ENCODE measurements around the gene MACROD2. TPM values are rescaled to one million over a fixed set of nuclear protein-coding genes. Genes with fewer than 3 reads are reported as not detected.
A peak's percentile ranks its signal among the peaks of the same experiment; 100 is the strongest.

MACROD2 gene
- total RNA-seq, 1 donor from 2014 or later = 0.23 TPM

- H3K4me3 ChIP-seq (ENCODE audit: low read depth, low read length) = no peak overlapping the region
Observed at GRCh38 chr20:14299831-14300230, 304.5 kb downstream of the MACROD2 start.

GRCh38 chr20:14303106-14303505 is 307.8 kb downstream of the MACROD2 start:
- TF ChIP-seq CTCF (conservative IDR thresholded peaks at IDR 0.05; ENCODE audit: low read depth, low read length) = no peak
- H3K4me3 ChIP-seq (ENCODE audit: low read depth, low read length) = no peak overlapping the region
- no peak for DNase-seq (ENCODE audit: low read depth)

More at GRCh38 chr20:14299831-14300230, 304.5 kb downstream of the MACROD2 start:
- TF ChIP-seq CTCF (conservative IDR thresholded peaks at IDR 0.05; ENCODE audit: low read depth, low read length) = no peak
- no peak for DNase-seq (ENCODE audit: low read depth)

GRCh38 chr20:14303651-14304050 is 308.3 kb downstream of the MACROD2 start:
- H3K4me3 ChIP-seq (ENCODE audit: low read depth, low read length) = no peak overlapping the region
- TF ChIP-seq CTCF (conservative IDR thresholded peaks at IDR 0.05; ENCODE audit: low read depth, low read length) = no peak

GRCh38 chr20:14304472-14304871 is 309.2 kb downstream of the MACROD2 start:
- no peak for TF ChIP-seq CTCF (conservative IDR thresholded peaks at IDR 0.05; ENCODE audit: low read depth, low read length)
- no peak overlapping the region for H3K4me3 ChIP-seq (ENCODE audit: low read depth, low read length)
- peak; percentile 7 for DNase-seq (ENCODE audit: low read depth)

More at GRCh38 chr20:14303651-14304050, 308.3 kb downstream of the MACROD2 start:
- no peak for DNase-seq (ENCODE audit: low read depth)

- TF ChIP-seq CTCF (conservative IDR thresholded peaks at IDR 0.05; ENCODE audit: low read depth, low read length) = no peak
- no peak overlapping the region for H3K4me3 ChIP-seq (ENCODE audit: low read depth, low read length)
- DNase-seq (ENCODE audit: low read depth) = no peak
Observed at GRCh38 chr20:14307956-14308355, 312.6 kb downstream of the MACROD2 start.

- H3K4me3 ChIP-seq (ENCODE audit: low read depth, low read length) = no peak overlapping the region
- no peak for TF ChIP-seq CTCF (conservative IDR thresholded peaks at IDR 0.05; ENCODE audit: low read depth, low read length)
- DNase-seq (ENCODE audit: low read depth) = no peak
Observed at GRCh38 chr20:14310977-14311627, 315.8 kb downstream of the MACROD2 start.

- DNase-seq (ENCODE audit: low read depth) = no peak
- no peak for TF ChIP-seq CTCF (conservative IDR thresholded peaks at IDR 0.05; ENCODE audit: low read depth, low read length)
- no peak overlapping the region for H3K4me3 ChIP-seq (ENCODE audit: low read depth, low read length)
Observed at GRCh38 chr20:14312001-14312400, 316.7 kb downstream of the MACROD2 start.

All from epithelial cell of proximal tubule (primary cell).